Right atrium auricular region (tissue), 2 donors: ENCODE measurements around the gene MAFB. TPM values are rescaled to one million over a fixed set of nuclear protein-coding genes. Genes with fewer than 3 reads are reported as not detected.

Experiments
- DNase-seq: peaks from one replicate; pipeline ENCODE4 v3.0.0-alpha.2; 2019; ENCODE audit warnings: low spot score
- H3K27ac ChIP-seq, 2 donors: fragments of 200-600 bp; sonication (generic); 1 replicate in 1 of 2; 2 replicates in 1 of 2; pipeline ENCODE4 v1.5.1; 2016 to 2019
- H3K27me3 ChIP-seq, 2 donors: fragments of 200-600 bp; sonication (generic); one replicate each; pipeline versions ENCODE4 v1.5.1 to v1.6.0; 2017 to 2019
- H3K36me3 ChIP-seq: fragments of 200-600 bp; sonication (generic); one replicate; pipeline ENCODE4 v1.5.1; 2016
- H3K4me1 ChIP-seq, 2 donors: fragments of 200-600 bp; sonication (generic); one replicate each; pipeline versions ENCODE4 v1.5.1 to v1.6.0; 2017 to 2019
- H3K4me3 ChIP-seq, 2 donors: fragments of 200-600 bp; sonication (generic); 1 replicate in 1 of 2; 2 replicates in 1 of 2; pipeline ENCODE4 v1.5.1; 2017 to 2019; ENCODE audit warnings: mild to moderate bottlenecking in 1 of 2, moderate library complexity in 1 of 2
- H3K9me3 ChIP-seq, 2 donors: fragments of 200-600 bp; sonication (generic); one replicate each; pipeline ENCODE4 v1.5.1; 2019
- CTCF ChIP-seq, 2 donors: fragments of 200-600 bp; sonication (generic); IDR thresholded peaks; one replicate each; pipeline ENCODE4 v1.5.1; 2019; ENCODE audit warnings: antibody characterized with exemption in 2 of 2
- total RNA-seq, 2 donors: library from RNA; depleted of rRNA; stranded (reverse); fragments of >200 nt; gene quantifications; one replicate each; pipeline ENCODE4 v1.1.0, GENCODE V29; 2016

The MAFB gene
- total RNA-seq, 2 donors from 2014 or later = 14.2 to 31.7 TPM

- no peak for TF ChIP-seq CTCF (IDR thresholded peaks at IDR 0.05)
- Histone ChIP-seq H3K36me3 (no peaks in the 10 kb centered on the region), H3K27ac (no peak overlapping the region), H3K4me1 (no peaks in the 10 kb centered on the region), H3K4me3 (no peak overlapping the region), H3K27me3 (no peaks in the 10 kb centered on the region), H3K9me3 (no peaks in the 10 kb centered on the region)
- no peak for DNase-seq
Measured at GRCh38 chr20:40717343-40717865, 28.4 kb upstream of the MAFB start.

- no peaks in the 10 kb centered on the region for H3K4me1 ChIP-seq
- no peaks in the 10 kb centered on the region for H3K36me3 ChIP-seq
- no peaks in the 10 kb centered on the region for H3K27me3 ChIP-seq
- no peak overlapping the region for H3K4me3 ChIP-seq
- no peaks in the 10 kb centered on the region for H3K9me3 ChIP-seq
- H3K27ac ChIP-seq = no peak overlapping the region
- no peak for TF ChIP-seq CTCF (IDR thresholded peaks at IDR 0.05)
- DNase-seq = no peak
Measured at GRCh38 chr20:40715491-40715890, 26.5 kb upstream of the MAFB start.

GRCh38 chr20:40714916-40715315 is 25.9 kb upstream of the MAFB start:
- Histone ChIP-seq H3K27ac (no peak overlapping the region), H3K4me3 (no peak overlapping the region), H3K36me3 (no peaks in the 10 kb centered on the region), H3K9me3 (no peaks in the 10 kb centered on the region), H3K4me1 (no peaks in the 10 kb centered on the region), H3K27me3 (no peaks in the 10 kb centered on the region)
- TF ChIP-seq CTCF (IDR thresholded peaks at IDR 0.05) = no peak
- no peak for DNase-seq

- no peaks in the 10 kb centered on the region for H3K27me3 ChIP-seq
Measured at GRCh38 chr20:40714109-40714508, 25.1 kb upstream of the MAFB start.

DNA sequence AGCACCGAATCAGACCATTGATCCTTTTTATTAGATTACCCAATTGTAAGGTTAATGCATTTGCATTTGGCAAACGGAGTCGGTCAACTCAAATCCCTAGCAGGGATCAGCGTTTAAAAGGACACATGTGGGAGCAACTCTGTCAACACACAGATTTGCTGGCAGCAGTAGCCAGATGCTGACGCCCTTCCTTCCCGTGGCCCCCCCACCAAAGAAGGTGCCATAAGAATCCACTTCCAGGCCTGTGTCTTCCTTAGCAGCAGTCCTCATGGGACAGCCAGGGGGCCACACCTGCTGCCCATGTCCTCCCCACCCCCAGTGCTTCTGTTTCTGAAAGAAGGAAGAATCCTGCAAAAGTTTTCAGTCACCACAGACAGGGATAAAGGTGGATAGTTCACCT is 24.5 kb upstream of the MAFB start:
- Histone ChIP-seq H3K9me3 (no peaks in the 10 kb centered on the region), H3K36me3 (no peaks in the 10 kb centered on the region), H3K27me3 (no peaks in the 10 kb centered on the region), H3K27ac (no peak overlapping the region), H3K4me1 (no peaks in the 10 kb centered on the region), H3K4me3 (no peak overlapping the region)
- no peak for DNase-seq
- TF ChIP-seq CTCF (IDR thresholded peaks at IDR 0.05) = no peak

More at GRCh38 chr20:40714109-40714508, 25.1 kb upstream of the MAFB start:
- no peak overlapping the region for H3K27ac ChIP-seq
- no peak for DNase-seq
- TF ChIP-seq CTCF (IDR thresholded peaks at IDR 0.05) = no peak
- H3K9me3 ChIP-seq = no peaks in the 10 kb centered on the region
- no peak overlapping the region for H3K4me3 ChIP-seq
- H3K36me3 ChIP-seq = no peaks in the 10 kb centered on the region
- H3K4me1 ChIP-seq = no peaks in the 10 kb centered on the region

- H3K27me3 ChIP-seq = no peaks in the 10 kb centered on the region
- no peaks in the 10 kb centered on the region for H3K36me3 ChIP-seq
- no peak overlapping the region for H3K27ac ChIP-seq
- TF ChIP-seq CTCF (IDR thresholded peaks at IDR 0.05) = no peak
- H3K9me3 ChIP-seq = no peaks in the 10 kb centered on the region
- no peak overlapping the region for H3K4me3 ChIP-seq
- DNase-seq = no peak
- no peaks in the 10 kb centered on the region for H3K4me1 ChIP-seq
Measured at GRCh38 chr20:40711079-40711478, 22.0 kb upstream of the MAFB start.
